NCI-H1930 (cell line): ENCODE data around the gene THAP10.
A peak's percentile ranks its signal among the peaks of the same experiment; 100 is the strongest.
"Not testable (repeated sequence)": the region's sequence is repeated elsewhere in the genome, so short reads cannot be mapped to it uniquely, and the experiment has no call there.

Experiments
- DNase-seq, 2 experiments: peaks; one replicate each; lab custom pipeline; 2025; lab: John Stamatoyannopoulos, UW

THAP10 gene

GRCh38 chr15:70892002-70892911 is at the start of gene THAP10, which contains the start of gene LRRC49:
TSS of gene THAP10 (minus strand) at chr15:70892433. CDS start at chr15:70892272, 161 bp downstream.
TSS of gene LRRC49 (plus strand) at chr15:70892826. CDS start at chr15:70892895, 69 bp downstream.
- peak; percentile 77 to 88 for DNase-seq

GRCh38 chr15:70936326-70936725 is 44.1 kb upstream of the THAP10 start:
- DNase-seq: peak in 1 of 2 experiments; percentile 0

DNA sequence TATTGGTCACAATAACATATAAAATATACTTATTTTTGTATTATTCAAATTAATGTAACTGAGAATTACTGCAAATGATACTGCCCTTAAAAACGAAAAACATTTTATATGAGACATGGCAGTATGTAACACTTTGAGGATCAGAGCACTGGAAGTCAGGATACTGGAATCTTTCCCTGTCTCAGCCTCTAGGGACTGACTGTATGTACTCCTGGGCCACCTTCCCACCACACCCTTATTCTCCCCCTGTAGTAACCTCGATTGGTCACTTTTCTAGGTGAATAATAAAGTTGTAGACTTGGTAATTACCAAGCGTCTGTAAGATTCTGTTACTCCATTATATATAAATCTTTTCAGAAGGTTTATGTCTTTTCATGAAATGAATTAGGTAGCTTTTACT is 43.4 kb upstream of the THAP10 start:
- DNase-seq: no peak

DNA sequence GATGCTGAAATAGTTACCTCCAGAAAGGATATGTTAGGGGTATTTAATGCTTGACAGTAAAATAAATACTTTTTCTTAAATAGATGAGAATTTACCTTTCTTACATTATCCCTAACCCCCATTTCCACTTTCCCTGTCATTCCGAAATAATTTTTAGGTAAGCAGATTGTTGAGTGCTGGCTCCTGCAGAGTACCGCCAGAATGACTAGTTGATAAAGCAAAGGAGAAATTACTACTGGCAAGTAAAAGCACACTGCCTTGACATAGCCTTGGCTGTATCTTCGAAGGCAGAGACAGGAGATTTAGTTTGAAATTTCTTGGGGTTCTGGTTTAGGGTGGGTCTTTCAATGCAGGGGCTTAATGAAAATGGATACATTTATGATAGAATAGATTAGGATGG is 41.2 kb upstream of the THAP10 start:
- DNase-seq: no peak

- no peak for DNase-seq
Measured at GRCh38 chr15:70932397-70932796, 40.2 kb upstream of the THAP10 start.

DNA sequence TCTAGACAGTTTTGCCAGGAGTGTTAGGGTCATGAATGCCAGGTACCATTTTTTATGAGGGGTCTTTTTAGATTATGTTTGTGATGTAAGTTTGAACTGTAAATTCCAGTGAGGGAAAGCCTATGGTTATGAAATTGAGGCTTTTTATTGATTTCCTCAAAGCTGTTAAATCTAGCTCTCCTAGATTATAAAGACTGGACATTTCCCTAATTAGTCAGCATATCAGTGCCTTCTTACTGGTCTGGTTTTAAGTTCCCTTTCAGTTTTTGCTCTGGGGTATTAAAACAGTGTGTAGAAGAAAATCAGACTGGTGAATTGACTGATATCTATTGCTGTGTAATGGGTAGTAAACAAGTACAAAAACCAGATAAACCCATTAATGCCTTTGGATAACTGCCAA is 39.6 kb upstream of the THAP10 start:
- no peak for DNase-seq

DNA sequence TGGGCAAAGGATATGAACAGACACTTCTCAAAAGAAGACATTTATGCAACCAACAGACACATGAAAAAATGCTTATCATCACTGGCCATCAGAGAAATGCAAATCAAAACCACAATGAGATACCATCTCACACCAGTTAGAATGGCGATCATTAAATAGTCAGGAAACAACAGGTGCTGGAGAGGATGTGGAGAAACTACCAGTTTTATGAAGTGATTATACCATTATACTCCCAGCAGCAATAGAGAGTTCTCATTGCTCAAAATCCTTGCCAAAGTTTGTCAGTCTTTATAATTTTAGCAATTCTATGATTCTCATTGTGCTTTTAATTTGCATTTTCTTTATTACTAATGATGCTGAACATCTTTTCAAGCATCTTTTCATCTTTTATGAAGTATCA is 34.7 kb upstream of the THAP10 start:
- DNase-seq: not testable (repeated sequence)

GRCh38 chr15:70923311-70924080 is 31.3 kb upstream of the THAP10 start:
- no peak for DNase-seq

GRCh38 chr15:70922119-70922518 is 29.9 kb upstream of the THAP10 start:
- no peak for DNase-seq

DNA sequence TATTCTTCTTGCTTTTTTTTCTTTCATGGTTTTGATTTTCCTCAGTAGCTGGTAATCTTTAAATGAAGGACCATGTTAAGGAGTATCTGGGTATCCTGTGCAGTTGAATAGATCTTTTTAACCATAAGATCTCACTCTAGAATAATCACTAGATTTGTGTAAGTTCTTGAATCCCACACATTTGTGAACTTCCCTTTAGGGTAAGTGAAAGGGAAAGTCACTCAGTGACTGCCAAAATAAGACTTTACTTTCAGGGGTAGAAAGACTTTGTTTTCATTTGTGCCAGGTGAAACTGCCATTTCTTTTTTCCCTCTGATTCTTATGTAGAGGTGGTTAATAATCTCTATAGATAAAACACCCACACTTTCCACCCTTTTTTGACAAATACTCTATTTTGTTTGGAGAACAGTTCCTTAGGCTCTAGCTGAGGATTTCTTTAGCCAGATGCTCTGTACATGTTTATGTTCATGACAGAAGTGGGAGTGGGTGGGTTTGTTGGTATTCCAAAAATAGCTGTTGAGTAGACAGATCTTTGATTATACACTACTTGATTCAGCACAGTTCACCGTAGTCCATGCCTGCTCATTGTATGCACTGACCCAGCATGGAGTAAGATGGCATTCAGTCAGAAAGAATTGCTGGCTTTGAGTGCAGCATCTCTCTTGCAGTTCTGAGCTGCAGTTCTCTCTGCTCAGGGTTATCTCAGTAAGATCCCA is 28.9 kb upstream of the THAP10 start:
- DNase-seq: no peak

DNA sequence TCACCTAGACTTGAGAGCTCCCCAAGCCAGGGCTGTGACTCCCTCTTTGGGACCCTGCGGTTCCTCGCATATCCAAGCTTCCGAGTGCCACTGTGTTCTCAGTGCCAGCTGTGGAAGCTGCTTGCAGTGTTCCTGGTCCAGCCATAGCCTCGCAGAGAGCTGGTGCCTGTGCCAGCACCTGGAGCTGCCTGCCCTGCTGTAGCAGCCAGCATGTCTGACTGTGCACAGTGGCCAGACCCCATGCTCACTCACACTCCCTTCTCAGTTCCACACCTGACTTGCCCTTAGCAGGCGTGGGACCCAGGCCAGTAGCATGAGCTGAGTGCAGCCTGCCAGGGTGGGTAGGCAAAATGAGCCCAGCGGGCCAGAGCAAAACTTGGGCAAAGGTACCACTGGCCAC is 25.7 kb upstream of the THAP10 start:
- no peak for DNase-seq

DNA sequence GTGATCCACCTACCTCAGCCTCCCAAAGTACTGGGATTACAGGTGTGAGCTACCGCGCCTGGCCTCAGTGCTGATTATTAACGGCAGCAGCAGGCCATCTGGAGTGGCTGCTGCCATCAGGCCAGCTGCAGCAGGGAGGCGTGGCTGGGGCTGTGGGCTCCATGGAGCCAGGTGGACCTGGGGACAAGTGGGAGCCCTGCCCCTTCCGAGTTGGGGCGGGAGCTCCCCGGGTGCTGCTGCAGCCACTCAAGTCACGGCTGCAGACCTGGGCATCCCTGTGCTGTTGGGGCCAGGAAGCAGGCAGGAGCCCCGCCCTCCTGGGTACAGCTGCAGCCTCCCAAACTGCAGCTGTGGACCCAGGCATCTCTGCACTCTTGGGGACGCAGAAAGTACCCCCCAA is 24.3 kb upstream of the THAP10 start:
- DNase-seq: no peak

DNA sequence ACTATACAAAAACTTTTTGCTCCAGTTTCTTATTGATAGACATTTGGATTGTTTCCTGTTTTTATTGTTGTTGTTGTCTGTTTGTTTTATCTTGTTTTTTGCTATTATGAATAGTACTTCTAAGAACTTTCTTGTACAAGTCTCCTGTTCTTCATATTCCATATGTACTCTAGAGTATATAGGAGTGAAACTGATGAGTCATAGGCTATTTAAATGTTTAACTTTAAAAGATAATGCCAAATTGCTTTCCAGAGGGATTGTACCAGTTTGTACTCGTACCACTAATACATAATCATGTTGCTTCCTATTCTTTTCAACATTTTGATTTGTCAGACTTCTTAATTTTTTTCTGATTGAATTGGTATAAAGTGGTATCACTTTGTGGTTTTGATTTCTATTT is 20.0 kb upstream of the THAP10 start:
- no peak for DNase-seq

DNA sequence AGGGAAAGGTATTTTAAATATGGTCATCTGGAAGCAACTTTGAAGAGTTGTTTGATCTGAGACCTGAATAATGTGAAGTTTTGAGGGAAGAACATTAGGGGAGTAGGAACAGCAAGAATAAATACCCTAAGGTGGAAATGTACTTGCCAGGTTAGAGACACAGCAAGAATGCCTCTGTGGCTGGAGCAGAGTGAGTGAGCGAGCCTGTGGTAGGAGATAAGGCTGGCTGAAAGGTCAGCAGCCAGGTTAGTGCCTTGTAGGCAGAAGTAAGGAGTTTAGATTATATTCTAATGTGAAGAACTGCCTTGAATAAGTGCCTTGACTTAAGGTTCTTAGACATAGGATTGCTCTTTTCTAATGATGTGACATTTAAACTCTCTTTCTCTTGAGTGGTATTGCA is 18.7 kb upstream of the THAP10 start:
- DNase-seq: no peak

DNA sequence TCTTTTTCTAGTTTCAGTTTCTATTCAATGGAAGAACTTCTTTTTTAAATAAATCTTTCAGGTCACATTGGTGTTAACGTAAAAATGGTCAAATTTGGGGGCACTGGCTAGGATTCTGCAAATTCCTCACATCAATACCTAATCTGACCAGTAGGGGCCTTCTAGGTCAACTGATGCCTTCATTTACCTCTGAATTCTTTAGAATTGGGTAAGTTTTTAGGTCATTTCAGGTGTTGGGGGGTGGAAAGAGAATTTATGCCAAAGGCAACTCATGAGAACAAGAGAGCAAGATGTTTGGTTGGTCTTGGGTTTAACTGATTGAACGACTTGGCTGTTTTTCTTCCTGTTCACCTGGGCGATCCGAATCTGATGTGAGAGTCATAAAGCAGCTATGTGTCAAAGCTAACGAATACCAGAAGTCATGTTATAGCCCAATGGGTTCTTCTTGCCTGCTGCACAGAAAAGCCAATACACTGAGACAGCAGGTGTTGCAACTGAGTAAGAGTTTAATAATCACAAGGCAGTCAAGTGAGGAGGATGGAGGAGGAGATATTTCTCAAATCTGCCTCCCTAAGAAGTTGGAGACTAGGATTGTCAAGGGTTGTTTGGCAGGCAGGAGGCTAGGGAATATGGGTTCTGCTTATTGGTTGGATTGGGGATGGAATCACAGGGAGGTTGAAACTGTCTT is 15.7 kb upstream of the THAP10 start:
- DNase-seq: no peak

- DNase-seq: no peak
Measured at GRCh38 chr15:70906842-70907241, 14.6 kb upstream of the THAP10 start.

DNA sequence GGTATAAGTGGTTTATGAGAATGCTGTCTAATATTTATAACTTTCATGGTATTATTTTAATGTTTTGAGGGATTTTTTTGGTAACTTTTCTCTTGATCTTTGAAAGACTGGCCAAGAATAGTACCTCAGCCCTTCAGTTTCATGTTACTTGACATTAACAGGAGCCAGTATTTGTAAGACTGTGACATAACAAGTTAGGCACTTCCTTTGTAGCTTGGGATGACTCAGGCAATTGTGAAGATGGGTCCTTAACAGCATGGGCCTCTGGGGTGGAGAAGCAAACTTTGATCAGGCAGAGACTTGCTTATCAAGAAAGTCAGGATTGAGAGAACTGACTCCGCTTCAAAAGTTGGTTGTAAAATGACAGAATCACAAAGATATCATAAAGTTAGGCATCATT is 9.9 kb upstream of the THAP10 start:
- DNase-seq: no peak

- peak; percentile 26 to 36 for DNase-seq
Measured at GRCh38 chr15:70892912-70893560, 803 bp upstream of the THAP10 start.

DNA sequence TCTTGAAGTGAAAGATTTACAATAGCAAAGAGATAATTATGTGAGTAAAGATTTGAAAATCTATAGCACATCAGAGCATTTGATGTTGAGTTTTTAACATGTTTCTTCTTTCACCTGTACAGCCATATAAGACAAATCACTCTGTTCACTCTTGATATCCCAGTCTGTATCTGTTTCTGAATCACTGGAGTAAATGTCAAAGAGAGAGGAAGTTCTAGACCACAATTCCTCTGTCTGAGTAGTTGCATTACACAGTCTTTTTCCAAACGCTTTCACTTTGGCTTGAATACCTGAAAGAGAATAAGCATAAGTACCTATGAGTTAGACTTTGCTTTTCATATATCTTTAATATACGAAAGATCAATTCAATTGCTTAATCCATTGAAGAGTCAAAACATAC is 9.9 kb downstream of the THAP10 start:
- DNase-seq: no peak

GRCh38 chr15:70880781-70881180 is 11.5 kb downstream of the THAP10 start:
- no peak for DNase-seq

- no peak for DNase-seq
Measured at GRCh38 chr15:70879401-70879800, 12.8 kb downstream of the THAP10 start.
